Astrocyte of the spinal cord (primary cell): Measurements from ENCODE around the gene C14orf39.

Experiments
- DNase-seq: peaks from one replicate; pipeline ENCODE4 v3.0.0; 2011; ENCODE audit warnings: low read depth, low spot score
- H3K4me3 ChIP-seq: 2 replicates; pipeline ENCODE4 v1.5.1; 2011; ENCODE audit warnings: low read depth, mild to moderate bottlenecking, low read length, moderate library complexity
- in situ Hi-C: cut with HindIII; loops from 2 replicates; pipeline ENCODE4 v1.10.0; 2017; ENCODE audit warnings: low sequenced_read_pairs
- TF ChIP-seq, protein P1 (sequence below): IDR thresholded peaks from 2 replicates; pipeline ENCODE4 v1.5.1; 2012; ENCODE audit warnings: low read depth, mild to moderate bottlenecking, low read length, inconsistent platforms

The C14orf39 gene

DNA sequence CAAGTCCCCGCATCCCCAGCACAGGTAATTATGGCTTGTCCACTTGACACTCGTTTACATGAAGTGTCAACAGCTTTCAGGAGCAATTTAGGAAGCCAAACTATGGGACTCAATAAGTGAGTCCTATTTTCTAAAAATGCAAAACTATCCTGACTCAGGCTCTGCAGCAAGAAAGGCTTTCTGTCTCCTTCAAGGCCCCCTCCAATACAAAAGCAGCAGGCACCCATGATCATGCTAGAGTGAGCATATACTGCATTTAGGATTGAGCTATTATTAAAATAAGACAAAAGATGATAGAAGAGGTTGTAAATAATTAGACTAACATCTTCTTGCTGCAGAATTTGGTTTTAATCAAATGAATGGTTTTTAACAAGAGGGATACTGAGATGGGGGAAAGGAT, 26.3 kb upstream of the C14orf39 start:
- TF ChIP-seq, protein P1, sequence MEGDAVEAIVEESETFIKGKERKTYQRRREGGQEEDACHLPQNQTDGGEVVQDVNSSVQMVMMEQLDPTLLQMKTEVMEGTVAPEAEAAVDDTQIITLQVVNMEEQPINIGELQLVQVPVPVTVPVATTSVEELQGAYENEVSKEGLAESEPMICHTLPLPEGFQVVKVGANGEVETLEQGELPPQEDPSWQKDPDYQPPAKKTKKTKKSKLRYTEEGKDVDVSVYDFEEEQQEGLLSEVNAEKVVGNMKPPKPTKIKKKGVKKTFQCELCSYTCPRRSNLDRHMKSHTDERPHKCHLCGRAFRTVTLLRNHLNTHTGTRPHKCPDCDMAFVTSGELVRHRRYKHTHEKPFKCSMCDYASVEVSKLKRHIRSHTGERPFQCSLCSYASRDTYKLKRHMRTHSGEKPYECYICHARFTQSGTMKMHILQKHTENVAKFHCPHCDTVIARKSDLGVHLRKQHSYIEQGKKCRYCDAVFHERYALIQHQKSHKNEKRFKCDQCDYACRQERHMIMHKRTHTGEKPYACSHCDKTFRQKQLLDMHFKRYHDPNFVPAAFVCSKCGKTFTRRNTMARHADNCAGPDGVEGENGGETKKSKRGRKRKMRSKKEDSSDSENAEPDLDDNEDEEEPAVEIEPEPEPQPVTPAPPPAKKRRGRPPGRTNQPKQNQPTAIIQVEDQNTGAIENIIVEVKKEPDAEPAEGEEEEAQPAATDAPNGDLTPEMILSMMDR: no peak
- in situ Hi-C loops: no loop called here
- no peak for DNase-seq

DNA sequence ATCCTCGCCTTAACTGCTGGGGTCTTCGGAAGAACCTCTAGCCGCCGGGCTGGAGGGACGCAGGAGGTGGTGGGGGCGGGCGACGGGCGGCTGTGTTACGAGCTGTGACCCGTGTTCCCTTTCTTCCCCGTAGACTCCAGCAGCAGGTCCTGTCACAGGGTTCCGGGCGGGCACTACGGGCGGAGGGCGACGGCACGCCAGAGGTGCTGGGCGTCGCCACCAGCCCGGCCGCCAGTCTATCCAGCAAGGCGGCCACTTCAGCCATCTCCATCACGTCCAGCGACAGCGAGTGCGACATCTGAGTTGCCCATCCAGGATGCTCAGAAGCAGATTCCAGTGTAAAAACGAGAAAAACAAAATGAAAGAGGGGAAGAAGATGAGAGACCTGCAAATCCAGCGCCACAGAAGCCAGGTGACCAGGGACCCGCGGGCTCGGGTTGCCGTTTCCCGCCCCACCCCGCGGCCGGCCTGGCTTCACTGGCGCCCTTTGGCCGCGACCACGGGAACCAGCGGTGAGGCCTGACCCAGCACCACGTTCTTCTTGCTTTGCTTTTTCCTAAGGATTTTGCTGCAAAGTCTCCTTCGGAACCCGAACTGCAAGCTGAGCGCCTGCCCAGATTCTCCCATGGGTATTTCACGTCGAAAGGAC, 25.2 kb upstream of the C14orf39 start:
- TF ChIP-seq, protein P1: no peak
- in situ Hi-C loops: no loop called here
- H3K4me3 ChIP-seq: no peak overlapping the region
- DNase-seq: no peak

More for the DNA sequence above, 26.3 kb upstream of the C14orf39 start:
- H3K4me3 ChIP-seq: no peak overlapping the region

DNA sequence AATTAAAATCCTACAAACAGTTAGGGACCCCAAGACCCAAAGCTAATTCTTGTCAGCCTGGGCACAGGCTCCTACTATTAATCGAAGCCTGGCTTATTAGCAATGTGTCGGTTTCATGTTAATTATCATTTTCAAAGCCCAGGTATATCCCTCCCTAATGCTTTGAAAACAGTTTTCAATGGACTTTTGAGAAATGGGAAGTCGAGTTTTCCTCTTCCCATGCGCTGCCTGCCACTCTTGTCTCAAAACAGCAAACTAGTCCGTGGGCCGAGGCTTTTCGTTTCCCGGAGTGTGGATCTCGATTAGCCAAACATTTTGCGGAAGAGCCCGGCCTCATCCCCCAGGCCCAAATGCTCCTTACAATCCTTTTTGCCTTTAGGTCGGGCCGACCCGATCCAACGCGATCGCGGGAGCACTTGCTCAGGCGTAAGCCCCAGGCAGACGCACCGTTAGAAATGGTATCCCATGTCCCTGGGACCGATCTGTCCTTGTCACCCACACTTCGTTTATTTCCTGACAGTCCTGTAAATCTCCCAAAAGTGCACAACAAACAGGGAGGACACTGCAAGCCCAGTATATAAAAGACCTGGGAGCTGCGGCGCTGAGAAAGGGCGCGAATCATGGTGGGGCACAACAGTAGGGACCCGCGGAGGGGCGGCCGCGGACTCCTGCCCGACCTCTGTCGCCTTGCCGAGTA, 24.5 kb upstream of the C14orf39 start:
- TF ChIP-seq, protein P1: no peak
- no peak overlapping the region for H3K4me3 ChIP-seq
- in situ Hi-C loops: no loop called here
- no peak for DNase-seq

DNA sequence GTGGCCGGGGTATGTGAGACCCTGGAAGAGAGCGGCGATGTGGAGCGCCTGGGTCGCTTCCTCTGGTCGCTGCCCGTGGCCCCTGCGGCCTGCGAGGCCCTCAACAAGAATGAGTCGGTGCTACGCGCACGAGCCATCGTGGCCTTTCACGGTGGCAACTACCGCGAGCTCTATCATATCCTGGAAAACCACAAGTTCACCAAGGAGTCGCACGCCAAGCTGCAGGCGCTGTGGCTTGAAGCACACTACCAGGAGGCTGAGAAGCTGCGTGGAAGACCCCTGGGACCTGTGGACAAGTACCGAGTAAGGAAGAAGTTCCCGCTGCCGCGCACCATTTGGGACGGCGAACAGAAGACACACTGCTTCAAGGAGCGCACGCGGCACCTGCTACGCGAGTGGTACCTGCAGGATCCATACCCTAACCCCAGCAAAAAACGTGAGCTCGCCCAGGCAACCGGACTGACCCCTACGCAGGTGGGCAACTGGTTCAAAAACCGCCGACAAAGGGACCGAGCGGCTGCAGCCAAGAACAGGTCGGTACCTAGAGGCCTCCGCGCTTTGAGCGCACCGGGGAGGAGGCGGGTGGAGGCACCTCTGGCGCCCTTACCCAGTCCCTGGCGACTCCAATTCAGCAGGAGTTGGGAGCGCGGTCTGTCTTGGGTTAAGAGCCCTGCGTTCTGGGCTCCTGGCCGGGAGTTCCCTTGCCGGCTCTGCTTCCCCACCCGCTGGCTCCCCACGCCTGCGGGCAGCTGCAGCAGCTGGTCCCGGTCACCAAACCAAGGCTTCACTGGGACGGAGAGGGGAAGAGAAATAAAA, 23.8 kb upstream of the C14orf39 start:
- TF ChIP-seq, protein P1: no peak
- in situ Hi-C loops: no loop called here
- H3K4me3 ChIP-seq: no peak overlapping the region
- no peak for DNase-seq

DNA sequence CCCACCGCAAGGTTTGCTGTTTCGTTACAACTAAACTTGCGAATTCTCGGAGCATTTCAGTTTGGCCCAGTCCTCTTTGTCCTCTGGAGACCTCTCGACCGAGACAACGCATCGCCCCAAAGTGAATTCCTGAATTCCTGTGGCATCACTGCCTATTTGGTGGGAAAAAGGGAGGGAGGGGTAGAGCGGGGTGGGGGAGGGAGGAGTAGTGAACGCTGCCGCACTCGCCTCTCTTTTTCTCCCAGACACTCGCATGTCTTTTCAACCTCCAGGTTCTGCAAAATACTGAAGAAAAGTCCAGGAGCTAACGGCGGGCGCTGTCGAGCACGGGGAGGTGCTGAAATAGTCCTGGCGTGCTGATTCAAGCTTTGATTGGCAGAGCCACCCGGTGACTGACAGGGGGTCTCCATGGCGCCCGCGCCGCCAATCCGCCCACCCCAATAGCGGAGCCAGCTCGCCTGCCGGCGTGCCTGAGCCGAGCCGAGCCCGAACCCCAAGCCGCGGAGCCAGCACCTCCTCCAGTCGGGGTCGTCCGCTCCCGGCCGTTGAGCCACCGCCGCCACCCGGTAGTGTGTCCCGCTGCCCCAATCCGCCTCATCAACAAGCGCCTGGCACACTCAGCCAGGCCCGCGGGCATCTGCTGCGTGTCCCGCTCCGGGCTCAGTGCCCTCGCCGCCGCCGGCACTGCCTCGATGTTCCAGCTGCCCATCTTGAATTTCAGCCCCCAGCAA, 23.0 kb upstream of the C14orf39 start, which contains the start of gene SIX6:
SIX6 (plus strand) TSS at position 440 of the 731 bp plus-strand sequence; CDS start at position 693, 253 bp downstream.
- no peak within 1 kb of the TSS for H3K4me3 ChIP-seq
- TF ChIP-seq, protein P1: no peak
- no peak for DNase-seq
- in situ Hi-C loops: no loop called here

DNA sequence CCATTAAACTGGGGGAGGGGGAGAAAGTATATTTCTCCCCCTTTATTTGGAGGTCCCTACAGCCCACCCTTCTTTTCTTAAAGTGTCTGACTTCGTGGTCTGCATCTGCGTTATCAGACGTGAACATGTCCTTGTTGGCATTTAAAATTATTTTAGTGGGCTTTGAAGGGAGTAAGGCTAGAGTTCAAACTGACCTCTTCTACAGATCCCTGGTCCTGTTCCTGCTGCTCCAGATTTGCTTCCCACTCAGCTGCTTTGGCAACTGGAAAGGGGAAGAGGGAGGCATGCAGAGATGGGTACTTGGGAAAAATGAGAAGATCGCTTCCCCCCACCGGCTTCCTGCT, 22.5 kb upstream of the C14orf39 start:
- in situ Hi-C loops: no loop called here
- TF ChIP-seq, protein P1: no peak
- no peak overlapping the region for H3K4me3 ChIP-seq
- no peak for DNase-seq
